ENCODE measurements around the gene MLN.

DNA sequence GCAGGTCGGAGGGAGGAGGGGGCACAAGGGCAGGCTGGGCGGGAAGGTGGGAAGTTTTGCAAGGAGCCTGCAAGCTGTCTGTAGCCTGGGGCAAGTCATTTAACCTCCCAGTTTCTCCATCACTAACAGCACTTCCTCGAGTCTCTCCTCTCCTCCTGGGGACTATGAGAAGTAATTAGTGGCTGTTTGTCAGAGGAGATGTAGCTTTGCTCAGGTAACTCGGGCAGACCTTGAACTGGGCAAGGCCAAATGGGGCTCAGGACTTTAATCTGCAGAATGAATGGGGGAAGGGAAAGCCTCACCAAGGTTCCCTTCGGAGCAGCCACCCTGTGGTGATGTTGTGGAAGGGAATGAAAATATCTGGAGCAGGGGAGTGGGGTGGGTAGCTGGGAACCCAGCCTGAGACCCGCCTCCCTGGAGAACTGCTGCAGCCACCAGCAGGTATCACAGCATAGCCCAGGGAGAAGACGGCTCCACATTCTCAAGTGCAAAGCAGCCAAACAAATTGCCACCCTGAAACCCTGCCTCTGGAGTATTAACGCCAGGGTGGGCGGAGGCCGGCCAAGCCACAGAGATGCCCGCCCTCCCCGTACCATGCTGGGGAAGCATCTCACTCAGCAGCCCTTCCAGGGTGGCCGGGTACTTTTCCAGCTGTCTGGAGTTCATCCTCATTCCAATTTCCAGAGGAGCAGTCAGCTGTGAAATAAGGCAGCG, 8.7 kb downstream of the MLN start:
- TF ChIP-seq, protein P1, sequence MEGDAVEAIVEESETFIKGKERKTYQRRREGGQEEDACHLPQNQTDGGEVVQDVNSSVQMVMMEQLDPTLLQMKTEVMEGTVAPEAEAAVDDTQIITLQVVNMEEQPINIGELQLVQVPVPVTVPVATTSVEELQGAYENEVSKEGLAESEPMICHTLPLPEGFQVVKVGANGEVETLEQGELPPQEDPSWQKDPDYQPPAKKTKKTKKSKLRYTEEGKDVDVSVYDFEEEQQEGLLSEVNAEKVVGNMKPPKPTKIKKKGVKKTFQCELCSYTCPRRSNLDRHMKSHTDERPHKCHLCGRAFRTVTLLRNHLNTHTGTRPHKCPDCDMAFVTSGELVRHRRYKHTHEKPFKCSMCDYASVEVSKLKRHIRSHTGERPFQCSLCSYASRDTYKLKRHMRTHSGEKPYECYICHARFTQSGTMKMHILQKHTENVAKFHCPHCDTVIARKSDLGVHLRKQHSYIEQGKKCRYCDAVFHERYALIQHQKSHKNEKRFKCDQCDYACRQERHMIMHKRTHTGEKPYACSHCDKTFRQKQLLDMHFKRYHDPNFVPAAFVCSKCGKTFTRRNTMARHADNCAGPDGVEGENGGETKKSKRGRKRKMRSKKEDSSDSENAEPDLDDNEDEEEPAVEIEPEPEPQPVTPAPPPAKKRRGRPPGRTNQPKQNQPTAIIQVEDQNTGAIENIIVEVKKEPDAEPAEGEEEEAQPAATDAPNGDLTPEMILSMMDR (conservative IDR thresholded peaks at IDR 0.05), result no peak
- TF ChIP-seq ZFX (IDR thresholded peaks at IDR 0.05), result no peak
